Vagina (tissue), 2 donors: ENCODE results near the gene PIK3CG. TPM values are rescaled to one million over a fixed set of nuclear protein-coding genes. Genes with fewer than 3 reads are reported as not detected.

Experiments used
- DNase-seq, 2 donors: peaks; one replicate each; pipeline ENCODE4 v3.0.0-alpha.2; 2017; ENCODE audit errors: extremely low spot score in 2 of 2
- H3K27ac ChIP-seq: fragments of 200-600 bp; sonication (generic); one replicate; pipeline ENCODE4 v1.5.1; 2019
- H3K27me3 ChIP-seq: fragments of 200-600 bp; sonication (generic); one replicate; pipeline ENCODE4 v1.5.1; 2019
- H3K36me3 ChIP-seq, 2 donors: fragments of 200-600 bp; sonication (generic); one replicate each; pipeline ENCODE4 v1.5.1; 2017 to 2019
- H3K4me1 ChIP-seq: fragments of 200-600 bp; sonication (generic); one replicate; pipeline ENCODE4 v1.5.1; 2019
- H3K4me3 ChIP-seq, 2 donors: fragments of 200-600 bp; sonication (generic); 1 replicate in 1 of 2; 2 replicates in 1 of 2; pipeline ENCODE4 v1.5.1; 2016 to 2019
- H3K9me3 ChIP-seq: fragments of 200-600 bp; sonication (generic); one replicate; pipeline ENCODE4 v1.5.1; 2019
- CTCF ChIP-seq, 3 experiments: fragments of 450-650 bp in 2 of 3; fragments of 200-600 bp in 1 of 3; sonication (generic) in 1 of 3; IDR thresholded peaks; one replicate each; pipeline ENCODE4 v1.5.1; 2017 to 2019; ENCODE audit warnings: antibody characterized with exemption in 3 of 3, mild to moderate bottlenecking in 2 of 3, moderate library complexity in 2 of 3
- POLR2A ChIP-seq, 2 donors: fragments of 450-650 bp; IDR thresholded peaks; one replicate each; pipeline ENCODE4 v1.6.1; 2017; ENCODE audit warnings: antibody characterized with exemption in 2 of 2, mild to moderate bottlenecking in 2 of 2, moderate library complexity in 2 of 2
- POLR2AphosphoS5 ChIP-seq, 2 donors: sonication (generic); formaldehyde crosslinking; IDR thresholded peaks; one replicate each; pipeline ENCODE4 v1.9.0; 2017; ENCODE audit warnings: antibody characterized with exemption in 2 of 2, mild to moderate bottlenecking in 2 of 2, low read depth in 1 of 2; ENCODE audit not compliant: insufficient read depth in 1 of 2
- intact Hi-C: fragments of 100-400 bp; cut with DNase I; formaldehyde crosslinking; loops from one replicate; pipeline ENCODE4 v1.15.1; 2023
- total RNA-seq: library from RNA; depleted of rRNA; stranded (reverse); fragments of >200 nt; gene quantifications from one replicate; pipeline ENCODE4 v1.2.3, GENCODE V29; 2016

Gene PIK3CG
- total RNA-seq, 1 donor from 2014 or later, result 4.4 TPM

GRCh38 chr7:106901828-106902441 lies 36.9 kb downstream of the PIK3CG start:
- no peak for DNase-seq
- Histone ChIP-seq H3K36me3 (no peaks in the 10 kb centered on the region), H3K27ac (no peak overlapping the region), H3K9me3 (no peaks in the 10 kb centered on the region), H3K4me3 (no peak overlapping the region), H3K27me3 (no peaks in the 10 kb centered on the region), H3K4me1 (no peaks in the 10 kb centered on the region)
- intact Hi-C loops, result no loop called here
- TF ChIP-seq POLR2AphosphoS5 (IDR thresholded peaks at IDR 0.05; ENCODE audit: insufficient read depth in 1 of 2, low read depth in 1 of 2) (no peak), POLR2A (IDR thresholded peaks at IDR 0.05) (no peak)

DNA sequence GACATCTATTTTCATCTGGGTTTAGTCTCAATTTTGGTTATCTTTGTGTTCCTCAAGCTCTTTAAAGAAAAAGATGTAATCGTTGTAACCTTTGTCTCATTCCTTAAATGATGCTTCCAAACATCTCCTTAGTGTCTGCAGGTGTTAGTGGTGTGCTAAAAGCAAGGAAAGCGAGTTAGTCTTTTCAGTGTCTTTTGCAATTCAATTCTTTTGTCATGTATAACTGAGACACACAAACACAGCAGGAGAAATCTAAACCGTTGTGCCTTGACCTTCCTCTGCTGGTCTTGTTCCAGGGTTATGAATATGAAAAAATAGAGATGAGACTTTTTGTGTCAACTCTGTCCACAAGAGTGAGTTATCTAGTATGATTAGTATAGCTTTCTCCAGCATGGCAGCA lies 40.7 kb downstream of the PIK3CG start:
- no peak for DNase-seq
- Histone ChIP-seq H3K36me3 (no peaks in the 10 kb centered on the region), H3K9me3 (no peaks in the 10 kb centered on the region), H3K4me1 (no peaks in the 10 kb centered on the region), H3K27me3 (no peaks in the 10 kb centered on the region), H3K4me3 (no peak overlapping the region), H3K27ac (no peak overlapping the region)
- no peak for TF ChIP-seq POLR2AphosphoS5 (IDR thresholded peaks at IDR 0.05; ENCODE audit: insufficient read depth in 1 of 2, low read depth in 1 of 2)
- intact Hi-C loops, result no loop called here

DNA sequence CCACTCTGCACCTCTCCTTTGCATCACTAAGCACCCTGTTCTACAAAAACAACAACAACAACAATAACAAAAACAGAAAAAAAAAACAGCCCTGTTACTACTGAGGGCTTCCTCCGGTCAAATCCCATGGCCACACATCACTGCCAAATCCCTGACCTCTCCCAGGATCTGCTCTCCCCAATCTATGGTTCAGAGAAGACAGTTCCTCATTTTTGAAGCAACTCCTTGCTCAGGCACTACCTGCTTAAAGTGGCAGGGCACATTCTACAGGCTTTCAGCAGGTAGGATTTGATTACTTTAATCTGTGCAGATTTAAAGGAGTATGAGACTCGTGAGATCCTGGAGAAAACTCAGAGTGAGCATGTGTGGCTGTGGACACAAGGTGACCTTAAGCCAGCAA lies 46.9 kb downstream of the PIK3CG start:
- H3K27me3 ChIP-seq, result no peaks in the 10 kb centered on the region
- H3K36me3 ChIP-seq, result no peaks in the 10 kb centered on the region
- intact Hi-C loops, result no loop called here
- no peak overlapping the region for H3K27ac ChIP-seq
- TF ChIP-seq POLR2AphosphoS5 (IDR thresholded peaks at IDR 0.05; ENCODE audit: insufficient read depth in 1 of 2, low read depth in 1 of 2), result no peak
- TF ChIP-seq POLR2A (IDR thresholded peaks at IDR 0.05), result no peak
- TF ChIP-seq CTCF (IDR thresholded peaks at IDR 0.05), result no peak
- H3K9me3 ChIP-seq, result no peaks in the 10 kb centered on the region
- no peak for DNase-seq
- no peaks in the 10 kb centered on the region for H3K4me1 ChIP-seq
- H3K4me3 ChIP-seq, result no peak overlapping the region

DNA sequence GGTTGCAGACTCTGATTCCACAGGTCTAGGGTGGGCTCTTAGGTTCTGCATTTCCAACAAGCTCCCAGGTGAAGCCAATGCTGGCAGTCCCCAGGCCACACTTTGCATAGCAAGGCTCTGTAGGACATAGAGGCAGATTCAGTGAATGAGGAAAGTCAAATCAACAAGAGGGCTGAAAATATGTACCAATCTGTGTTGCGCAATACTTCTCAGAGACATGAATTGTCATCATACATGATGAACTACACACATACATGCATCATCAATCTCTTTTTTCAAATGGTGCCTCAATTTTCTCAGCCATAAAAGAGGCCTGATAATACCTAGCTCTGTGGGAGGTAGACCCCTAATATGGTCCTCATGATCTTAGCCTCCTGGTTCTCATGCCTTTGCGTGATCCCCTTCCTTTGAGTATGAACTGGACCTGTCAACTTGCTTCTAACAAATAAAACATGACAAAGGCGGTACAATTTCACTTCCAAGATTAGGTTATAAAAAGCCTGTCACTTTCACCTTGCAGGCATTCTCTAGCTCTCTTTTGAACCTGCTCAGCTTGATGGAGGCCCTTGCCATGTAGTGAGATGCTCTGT lies 49.0 kb downstream of the PIK3CG start:
- Histone ChIP-seq H3K9me3 (no peaks in the 10 kb centered on the region), H3K4me3 (no peak overlapping the region), H3K27ac (no peak overlapping the region), H3K27me3 (no peaks in the 10 kb centered on the region), H3K4me1 (no peaks in the 10 kb centered on the region), H3K36me3 (no peaks in the 10 kb centered on the region)
- no peak for TF ChIP-seq CTCF (IDR thresholded peaks at IDR 0.05)
- no peak for TF ChIP-seq POLR2AphosphoS5 (IDR thresholded peaks at IDR 0.05; ENCODE audit: insufficient read depth in 1 of 2, low read depth in 1 of 2)
- no peak for TF ChIP-seq POLR2A (IDR thresholded peaks at IDR 0.05)
- intact Hi-C loops, result no loop called here
- no peak for DNase-seq

DNA sequence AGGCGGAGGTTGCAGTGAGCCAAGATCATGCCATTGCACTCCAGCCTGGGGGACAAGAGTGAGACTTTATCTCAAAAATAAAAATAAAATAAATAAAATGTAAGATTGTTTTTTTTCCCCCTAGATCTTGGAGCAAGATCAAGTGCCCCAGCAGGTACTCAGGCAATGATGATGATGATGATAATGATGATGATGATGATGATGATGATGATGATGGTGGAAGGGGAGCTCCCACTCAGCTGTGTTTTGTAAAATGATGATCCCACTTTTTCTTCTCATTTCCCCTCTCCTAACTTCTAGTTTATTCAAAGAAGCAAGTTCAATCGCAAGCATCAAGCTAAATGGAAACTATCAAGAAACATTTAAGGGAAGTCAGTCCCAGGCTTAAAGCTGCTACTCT lies 50.3 kb downstream of the PIK3CG start:
- intact Hi-C loops, result no loop called here
- Histone ChIP-seq H3K36me3 (no peaks in the 10 kb centered on the region), H3K4me3 (no peak overlapping the region)

More for the DNA sequence above, 50.3 kb downstream of the PIK3CG start:
- no peaks in the 10 kb centered on the region for H3K4me1 ChIP-seq
- H3K9me3 ChIP-seq, result no peaks in the 10 kb centered on the region
- H3K27me3 ChIP-seq, result no peaks in the 10 kb centered on the region
- no peak for TF ChIP-seq CTCF (IDR thresholded peaks at IDR 0.05)
- no peak for TF ChIP-seq POLR2A (IDR thresholded peaks at IDR 0.05)
- no peak for TF ChIP-seq POLR2AphosphoS5 (IDR thresholded peaks at IDR 0.05; ENCODE audit: insufficient read depth in 1 of 2, low read depth in 1 of 2)
- H3K27ac ChIP-seq, result no peak overlapping the region
- no peak for DNase-seq
